ENCODE results near the gene NUP43.
"Not testable (repeated sequence)": the region's sequence is repeated elsewhere in the genome, so short reads cannot be mapped to it uniquely, and the experiment has no call there.

Gene NUP43

DNA sequence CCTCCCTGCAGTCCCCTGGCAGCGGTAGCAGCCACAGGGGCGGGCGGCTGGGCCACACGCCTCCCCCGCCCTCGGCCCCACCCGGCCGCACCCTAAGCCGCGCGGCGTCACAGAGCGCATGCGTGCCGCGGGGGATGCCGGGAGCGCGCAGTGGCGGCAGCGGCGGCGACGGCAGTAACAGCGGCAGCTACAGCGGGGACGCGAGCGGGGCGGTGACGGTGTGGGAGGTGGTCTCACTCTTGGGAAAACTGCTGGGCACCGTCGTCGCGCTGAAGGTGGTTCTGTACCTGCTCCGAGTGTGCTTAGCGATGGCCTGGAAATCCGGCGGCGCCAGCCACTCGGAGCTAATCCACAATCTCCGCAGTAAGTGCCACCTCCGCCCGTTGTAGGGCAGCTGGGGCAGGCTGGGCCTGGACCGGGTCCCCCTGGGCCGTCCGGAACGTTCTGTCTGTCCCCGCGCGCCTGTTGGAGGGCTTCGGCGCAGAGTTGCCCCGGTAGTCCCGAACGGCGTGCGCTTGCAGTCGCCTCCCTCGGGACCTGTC lies 3.3 kb upstream of the NUP43 start, which contains the start of gene PCMT1:
PCMT1 (plus strand) TSS at position 148 of the 542 bp plus-strand sequence; CDS start at position 309, 161 bp downstream.
- Histone ChIP-seq H3K4me2 (ENCODE audit: low read depth, low read length) (peak within 1 kb of the TSS; percentile 62; the same call in 1 of the 2 replicates), H3K27ac (ENCODE audit: low read length) (peak within 1 kb of the TSS; percentile 21; the same call in 1 of the 2 replicates), H3K4me1 (ENCODE audit: low read length) (0 out of 2 replicates have a peak, but pooled peaks cover 6% of the 10 kb centered on the region), H4K20me1 (ENCODE audit: insufficient read depth, low read length) (no peaks in the 10 kb centered on the region), H3F3A (ENCODE audit: insufficient read depth, low read length) (peaks cover 3% of the 10 kb centered on the region; the same call in 1 of the 2 replicates), H3K9me3 (replicated peaks; ENCODE audit: insufficient read depth, low read length) (no peaks in the 10 kb centered on the region), H3K4me3 (ENCODE audit: low read length) (peak within 1 kb of the TSS; percentile 79), H3K9me2 (replicated peaks; ENCODE audit: insufficient read depth, low read length) (no peaks in the 10 kb centered on the region), H3K27me3 (replicated peaks; ENCODE audit: insufficient read depth, low read length) (no peaks in the 10 kb centered on the region), H3K9ac (ENCODE audit: low read length) (peak within 1 kb of the TSS; percentile 78; the same call in 1 of the 2 replicates), H2AFZ (ENCODE audit: low read length) (peak within 1 kb of the TSS; percentile 90), H3K36me3 (replicated peaks; ENCODE audit: insufficient read depth, low read length) (no peaks in the 10 kb centered on the region), H3K79me2 (ENCODE audit: low read length) (peaks cover 60% of the 10 kb centered on the region)
- no peak for TF ChIP-seq EZH2 (optimal IDR thresholded peaks at IDR 0.05; ENCODE audit: low read depth, low read length)
- TF ChIP-seq, protein P1, sequence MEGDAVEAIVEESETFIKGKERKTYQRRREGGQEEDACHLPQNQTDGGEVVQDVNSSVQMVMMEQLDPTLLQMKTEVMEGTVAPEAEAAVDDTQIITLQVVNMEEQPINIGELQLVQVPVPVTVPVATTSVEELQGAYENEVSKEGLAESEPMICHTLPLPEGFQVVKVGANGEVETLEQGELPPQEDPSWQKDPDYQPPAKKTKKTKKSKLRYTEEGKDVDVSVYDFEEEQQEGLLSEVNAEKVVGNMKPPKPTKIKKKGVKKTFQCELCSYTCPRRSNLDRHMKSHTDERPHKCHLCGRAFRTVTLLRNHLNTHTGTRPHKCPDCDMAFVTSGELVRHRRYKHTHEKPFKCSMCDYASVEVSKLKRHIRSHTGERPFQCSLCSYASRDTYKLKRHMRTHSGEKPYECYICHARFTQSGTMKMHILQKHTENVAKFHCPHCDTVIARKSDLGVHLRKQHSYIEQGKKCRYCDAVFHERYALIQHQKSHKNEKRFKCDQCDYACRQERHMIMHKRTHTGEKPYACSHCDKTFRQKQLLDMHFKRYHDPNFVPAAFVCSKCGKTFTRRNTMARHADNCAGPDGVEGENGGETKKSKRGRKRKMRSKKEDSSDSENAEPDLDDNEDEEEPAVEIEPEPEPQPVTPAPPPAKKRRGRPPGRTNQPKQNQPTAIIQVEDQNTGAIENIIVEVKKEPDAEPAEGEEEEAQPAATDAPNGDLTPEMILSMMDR (IDR thresholded peaks at IDR 0.05; ENCODE audit: low read length) = no peak
- TF ChIP-seq EZH2phosphoT487 (IDR thresholded peaks at IDR 0.05; ENCODE audit: low read length) = no peak
- peak; percentile 87 for DNase-seq

DNA sequence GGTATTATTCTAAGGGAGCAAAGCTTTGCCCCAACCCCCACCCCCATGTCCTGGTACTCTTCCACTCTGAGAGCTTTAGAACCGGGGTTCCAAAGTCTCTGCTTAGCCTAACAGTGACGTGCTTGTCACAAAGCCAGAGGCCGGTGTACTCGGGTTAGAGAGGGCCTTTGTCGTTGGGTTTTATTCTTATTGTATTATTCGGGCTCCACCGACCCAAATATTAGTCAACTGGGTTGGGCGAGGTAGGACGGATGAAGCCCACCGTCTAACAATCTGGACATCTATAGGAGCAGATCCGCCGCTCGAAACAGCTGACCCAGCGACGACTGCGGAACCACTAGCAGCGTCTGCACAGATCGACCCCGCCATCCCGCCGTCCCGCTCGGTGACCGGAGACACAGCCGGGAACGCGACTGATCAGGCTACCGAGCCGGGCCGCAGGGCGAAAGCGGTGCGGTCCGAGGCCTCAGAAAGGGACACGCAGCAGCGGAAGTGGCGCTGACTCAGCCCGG lies 2.8 kb upstream of the NUP43 start:
- not testable (repeated sequence) for H3K9me3 ChIP-seq (replicated peaks; ENCODE audit: insufficient read depth, low read length)

DNA sequence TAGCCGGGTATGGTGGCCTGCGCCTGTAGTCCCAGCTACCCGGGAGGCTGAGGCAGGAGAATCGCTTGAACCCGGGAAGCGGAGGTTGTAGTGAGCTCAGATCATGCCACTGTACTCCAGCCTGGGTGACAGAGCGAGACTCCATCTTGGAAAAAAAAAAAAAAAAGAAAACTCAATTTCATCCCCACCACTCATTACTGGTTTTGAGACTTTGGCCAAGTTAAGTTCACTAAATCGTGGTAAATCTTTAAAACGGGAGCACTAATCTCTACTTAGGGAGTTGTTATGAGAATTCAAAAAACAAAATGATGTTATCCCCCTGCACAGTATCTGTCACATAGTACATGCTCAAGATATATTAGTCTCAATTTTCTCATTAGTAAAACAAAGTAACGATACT lies 1.1 kb downstream of the NUP43 start:
- H3K79me2 ChIP-seq (ENCODE audit: low read length) = peaks cover 24% of the 10 kb centered on the region
- not testable (repeated sequence) for H3K36me3 ChIP-seq (replicated peaks; ENCODE audit: insufficient read depth, low read length); H2AFZ ChIP-seq (ENCODE audit: low read length); H4K20me1 ChIP-seq (ENCODE audit: insufficient read depth, low read length); DNase-seq; H3K4me1 ChIP-seq (ENCODE audit: low read length); H3F3A ChIP-seq (ENCODE audit: insufficient read depth, low read length); H3K27me3 ChIP-seq (replicated peaks; ENCODE audit: insufficient read depth, low read length); H3K27ac ChIP-seq (ENCODE audit: low read length); H3K9me2 ChIP-seq (replicated peaks; ENCODE audit: insufficient read depth, low read length); H3K9me3 ChIP-seq (replicated peaks; ENCODE audit: insufficient read depth, low read length)
- H3K4me2 ChIP-seq (ENCODE audit: low read depth, low read length) = peak overlapping the region; percentile 76
- H3K4me3 ChIP-seq (ENCODE audit: low read length) = peak overlapping the region; percentile 86
- peak overlapping the region; percentile 78; the same call in 1 of the 2 replicates for H3K9ac ChIP-seq (ENCODE audit: low read length)

More for the DNA sequence above, 2.8 kb upstream of the NUP43 start:
- Histone ChIP-seq H3K79me2 (ENCODE audit: low read length) (peaks cover 55% of the 10 kb centered on the region), H3K4me3 (ENCODE audit: low read length) (peak overlapping the region; percentile 79; the same call in 1 of the 2 replicates)
- not testable (repeated sequence) for H3K9me2 ChIP-seq (replicated peaks; ENCODE audit: insufficient read depth, low read length); H3K36me3 ChIP-seq (replicated peaks; ENCODE audit: insufficient read depth, low read length); H2AFZ ChIP-seq (ENCODE audit: low read length); DNase-seq; H3K4me1 ChIP-seq (ENCODE audit: low read length); H3K4me2 ChIP-seq (ENCODE audit: low read depth, low read length); H3K27ac ChIP-seq (ENCODE audit: low read length); H3K27me3 ChIP-seq (replicated peaks; ENCODE audit: insufficient read depth, low read length); H3K9ac ChIP-seq (ENCODE audit: low read length); H3F3A ChIP-seq (ENCODE audit: insufficient read depth, low read length); H4K20me1 ChIP-seq (ENCODE audit: insufficient read depth, low read length)

DNA sequence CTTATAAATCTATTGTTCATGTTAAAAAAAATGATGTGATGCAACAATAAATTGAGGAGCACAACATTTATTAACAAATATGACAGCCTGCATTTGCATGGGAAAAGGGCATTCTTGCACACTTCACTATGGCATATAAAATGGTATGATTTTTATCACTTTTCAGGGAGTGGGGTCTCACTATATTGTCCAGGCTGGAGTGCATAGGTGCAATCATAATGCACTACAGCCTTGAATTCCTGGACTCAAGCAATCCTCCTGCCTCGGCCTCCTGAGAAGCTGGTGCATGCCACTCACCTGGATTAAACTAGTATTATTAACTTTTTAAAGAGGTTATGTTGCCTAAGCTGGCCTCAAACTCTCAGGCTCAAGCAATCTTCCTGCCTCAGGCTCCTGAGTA lies 11.4 kb downstream of the NUP43 start:
- Histone ChIP-seq H3K79me2 (ENCODE audit: low read length) (no peaks in the 10 kb centered on the region), H3K9ac (ENCODE audit: low read length) (no peak overlapping the region), H3F3A (ENCODE audit: insufficient read depth, low read length) (no peaks in the 10 kb centered on the region), H3K36me3 (replicated peaks; ENCODE audit: insufficient read depth, low read length) (no peaks in the 10 kb centered on the region), H3K9me2 (replicated peaks; ENCODE audit: insufficient read depth, low read length) (no peaks in the 10 kb centered on the region), H3K27ac (ENCODE audit: low read length) (no peak overlapping the region), H3K27me3 (replicated peaks; ENCODE audit: insufficient read depth, low read length) (no peaks in the 10 kb centered on the region), H3K4me3 (ENCODE audit: low read length) (no peak overlapping the region), H4K20me1 (ENCODE audit: insufficient read depth, low read length) (no peaks in the 10 kb centered on the region), H3K4me1 (ENCODE audit: low read length) (no peaks in the 10 kb centered on the region), H2AFZ (ENCODE audit: low read length) (no peak overlapping the region), H3K4me2 (ENCODE audit: low read depth, low read length) (no peak overlapping the region), H3K9me3 (replicated peaks; ENCODE audit: insufficient read depth, low read length) (no peaks in the 10 kb centered on the region)
- TF ChIP-seq, protein P1 (IDR thresholded peaks at IDR 0.05; ENCODE audit: low read length) = no peak
- TF ChIP-seq EZH2phosphoT487 (IDR thresholded peaks at IDR 0.05; ENCODE audit: low read length) = no peak
- TF ChIP-seq EZH2 (optimal IDR thresholded peaks at IDR 0.05; ENCODE audit: low read depth, low read length) = no peak
- DNase-seq = no peak
